HG02943 (cell line): ENCODE measurements around the gene FAM81A.
"Not testable (repeated sequence)": the region's sequence is repeated elsewhere in the genome, so short reads cannot be mapped to it uniquely, and the experiment has no call there.

Source experiments
- ATAC-seq: cut with Tn5 transposase; IDR thresholded peaks from one replicate; pipeline ENCODE4 v1.9.1; 2021; ENCODE audit warnings: mild to moderate bottlenecking, low read depth, moderate library complexity; ENCODE audit not compliant: unreplicated experiment

FAM81A gene

DNA sequence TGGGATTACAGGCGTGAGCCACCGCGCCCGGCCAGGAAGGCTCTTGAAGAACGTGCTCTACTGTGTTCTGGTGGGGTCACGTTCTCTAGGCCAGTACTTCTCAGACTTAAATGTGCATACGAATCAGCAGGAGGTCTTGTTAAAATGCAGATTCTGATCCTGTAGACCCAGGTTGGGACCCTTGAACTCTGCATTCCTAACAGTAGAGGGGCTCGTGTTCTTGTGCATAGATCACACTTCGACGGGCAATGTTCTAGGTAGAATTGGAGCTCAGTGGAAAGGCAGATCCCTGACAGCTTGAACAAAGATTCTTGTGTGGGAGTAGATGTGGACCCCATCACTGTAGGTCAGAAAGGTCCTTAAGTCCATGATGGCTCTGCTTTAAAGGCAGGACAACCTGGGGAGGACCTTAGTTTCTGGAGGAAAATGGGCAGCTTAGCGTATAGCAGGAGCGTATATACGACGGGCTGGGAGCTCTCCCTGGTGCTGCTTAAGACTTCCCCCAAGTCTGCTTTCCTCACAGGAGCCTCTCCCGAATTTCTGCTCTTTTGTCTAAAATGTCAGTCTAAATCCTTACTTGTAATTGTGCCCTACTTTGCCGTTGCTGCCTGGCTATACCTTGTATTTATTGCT, 16.9 kb upstream of the FAM81A start:
- ATAC-seq, result no peak

DNA sequence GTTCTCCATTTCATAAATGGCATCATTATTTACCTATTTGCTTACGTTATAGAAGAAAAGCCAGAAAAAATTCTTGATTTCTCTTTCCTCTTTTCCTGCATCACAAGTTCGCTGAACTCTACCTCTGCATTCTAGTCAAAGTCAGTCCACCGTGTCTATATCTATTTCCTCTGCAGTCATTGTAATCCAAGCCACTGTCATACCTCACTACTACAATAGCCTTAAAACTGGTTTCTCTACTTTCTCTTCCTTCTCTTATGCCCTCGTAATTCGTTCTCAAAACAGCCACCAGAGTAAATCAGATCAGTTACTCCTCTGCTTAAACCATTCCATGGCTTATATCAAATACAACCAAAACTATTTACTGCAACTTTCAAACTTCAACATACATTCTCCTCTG, 13.4 kb upstream of the FAM81A start:
- no peak for ATAC-seq

DNA sequence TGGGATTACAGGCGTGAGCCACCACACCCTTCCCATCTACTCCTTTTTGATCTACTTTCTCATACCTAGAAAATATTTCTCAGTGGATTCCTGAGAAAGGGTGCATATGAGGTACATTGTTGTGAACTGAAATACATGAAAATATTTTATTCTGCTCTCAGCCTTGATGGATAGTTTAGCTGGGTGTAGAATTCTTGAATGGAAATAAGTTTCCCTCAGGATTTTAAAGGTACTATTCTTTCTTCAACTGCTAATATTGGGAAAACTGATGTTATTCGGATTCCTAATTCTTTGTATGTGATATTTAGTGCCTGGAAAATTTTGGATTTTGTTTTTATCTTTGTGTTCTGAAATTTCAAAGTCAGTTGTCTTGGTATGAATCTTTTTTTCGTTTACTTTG, 9.1 kb upstream of the FAM81A start:
- ATAC-seq, result not testable (repeated sequence)

DNA sequence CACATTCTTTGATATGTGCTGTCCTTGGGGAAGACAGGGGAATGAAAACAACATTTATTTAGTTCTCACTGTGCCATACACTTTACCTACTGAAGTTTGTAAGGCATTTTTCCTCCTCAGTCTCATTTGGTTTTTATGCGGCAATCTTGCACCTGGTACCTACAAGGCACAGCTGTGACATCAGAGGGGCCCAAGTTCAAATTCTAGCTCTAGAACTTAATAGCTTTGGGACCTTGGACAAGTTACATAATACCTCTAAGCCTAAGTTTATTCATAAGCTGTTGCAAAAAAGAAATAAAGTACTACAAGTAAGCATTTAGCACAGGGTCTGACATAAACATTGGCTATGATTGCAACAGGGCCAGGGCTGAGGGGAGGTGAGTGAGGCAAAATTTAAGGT, 5.6 kb upstream of the FAM81A start:
- no peak for ATAC-seq

DNA sequence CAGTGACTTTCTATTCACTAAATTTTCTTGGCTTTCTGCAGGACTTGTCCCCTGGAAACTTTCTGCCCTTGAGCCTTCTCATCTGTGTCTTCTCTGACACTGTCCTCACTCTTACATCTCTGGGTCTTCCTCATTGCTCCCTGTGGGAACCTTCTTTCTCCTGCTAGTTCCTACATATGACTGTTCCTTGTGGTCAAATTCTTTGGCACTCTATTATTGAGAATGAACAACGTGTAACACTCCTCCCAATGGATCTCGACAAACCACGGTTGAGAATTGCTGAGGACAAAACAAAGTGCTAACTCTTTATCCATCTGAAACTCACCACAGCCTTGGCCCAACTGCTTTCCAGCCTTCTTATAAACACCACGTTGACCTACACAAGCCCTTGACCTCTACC, 3.5 kb upstream of the FAM81A start:
- no peak for ATAC-seq

DNA sequence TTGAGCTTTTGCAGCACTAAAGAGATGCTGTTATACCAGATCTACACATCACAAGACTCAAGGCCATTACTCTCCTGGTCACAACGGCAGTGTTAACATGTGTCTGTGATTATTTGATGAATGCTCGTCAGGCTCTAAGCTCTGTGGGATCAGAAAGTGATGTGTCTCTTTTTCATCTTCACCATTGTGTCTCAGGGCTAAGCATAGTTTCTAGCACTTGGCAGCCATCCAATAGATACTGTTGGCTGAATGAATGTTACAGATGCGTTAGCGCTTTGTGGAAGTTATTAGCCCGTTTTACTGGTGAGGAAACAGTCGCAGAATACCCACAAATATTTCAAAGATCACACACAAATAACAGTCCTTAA, 1.2 kb upstream of the FAM81A start:
- no peak for ATAC-seq

DNA sequence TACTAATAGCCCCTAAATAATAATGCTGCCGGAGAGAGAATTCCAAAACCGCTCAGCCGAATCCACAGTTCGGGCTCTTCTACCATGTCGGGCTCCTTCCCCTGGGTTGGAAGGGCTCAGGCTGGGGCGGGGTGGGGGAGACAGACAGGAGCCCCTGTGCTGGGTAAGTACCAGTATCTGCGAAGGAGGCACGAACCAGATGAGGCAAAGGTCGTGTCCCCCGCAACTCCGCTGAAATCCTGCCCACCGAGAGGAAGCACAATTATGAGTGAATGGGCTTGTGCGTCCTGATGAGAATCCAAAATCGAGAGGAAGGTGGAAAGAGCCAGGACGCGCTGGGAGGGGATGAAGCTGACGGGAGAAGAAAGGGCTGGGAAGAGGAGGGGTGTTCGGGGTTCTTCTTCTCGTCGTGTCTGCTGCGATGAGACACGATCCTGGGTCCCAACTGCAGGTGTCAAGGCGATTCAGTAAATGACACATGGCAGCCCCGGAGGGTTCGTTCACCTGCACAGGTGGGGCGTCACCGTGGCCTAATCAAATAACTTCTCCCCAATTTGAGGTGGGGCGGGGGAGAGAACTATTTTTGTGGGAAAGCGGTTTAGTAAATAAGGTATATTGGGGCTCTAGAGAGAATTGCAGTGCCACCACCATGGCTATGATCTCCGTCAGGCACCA, 707 bp upstream of the FAM81A start:
- ATAC-seq, result no peak

DNA sequence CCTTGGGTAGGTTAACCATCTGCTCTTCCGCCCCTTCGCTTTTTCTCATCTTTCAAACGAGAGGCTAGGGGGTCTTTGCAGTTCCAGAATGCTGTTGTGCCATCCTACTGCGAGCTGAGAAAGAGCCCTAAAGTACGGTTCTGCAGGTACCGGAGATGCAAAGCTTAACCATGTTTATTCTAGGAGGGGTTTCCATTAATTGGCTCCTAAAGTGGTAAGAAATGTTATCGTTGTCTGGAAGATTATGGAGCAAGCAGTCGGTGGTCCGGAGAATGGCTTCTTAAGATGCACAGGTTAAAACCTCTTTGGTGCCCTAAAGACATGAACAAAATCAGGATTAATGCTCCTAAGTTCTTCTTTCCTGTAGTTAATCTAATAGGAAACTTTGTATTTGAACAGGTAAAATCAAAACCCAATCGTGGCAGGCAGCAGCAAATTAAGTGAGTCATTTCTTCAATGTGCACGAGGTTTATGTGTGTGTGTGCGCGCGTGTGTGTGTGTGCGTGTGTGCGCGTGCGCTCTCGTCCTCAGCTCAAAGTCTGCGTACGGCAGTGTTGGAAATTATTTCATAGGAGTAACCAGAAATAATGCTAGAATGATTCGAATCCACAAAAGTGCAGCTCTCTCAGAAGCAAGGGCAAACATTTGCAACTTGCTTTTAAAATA, 772 bp downstream of the FAM81A start:
- no peak for ATAC-seq

DNA sequence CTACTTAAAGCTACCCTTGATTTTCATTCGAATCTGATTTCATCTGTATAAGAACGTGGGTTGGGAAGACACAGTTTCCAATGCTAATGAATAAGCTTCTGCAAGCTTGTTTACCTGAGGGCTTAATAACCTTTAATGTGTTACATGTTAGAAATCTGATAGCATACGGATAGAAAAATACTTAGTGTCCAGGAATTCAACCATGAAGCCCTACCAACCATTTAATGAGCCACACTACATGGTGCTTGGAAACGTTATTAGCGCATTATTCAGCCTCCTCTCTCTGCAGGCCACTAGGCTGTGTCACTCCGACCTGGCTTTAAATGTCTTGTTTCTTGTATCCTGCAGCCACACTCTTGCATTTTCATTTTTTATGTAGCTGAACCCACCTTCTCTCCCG, 1.6 kb downstream of the FAM81A start:
- ATAC-seq, result no peak

DNA sequence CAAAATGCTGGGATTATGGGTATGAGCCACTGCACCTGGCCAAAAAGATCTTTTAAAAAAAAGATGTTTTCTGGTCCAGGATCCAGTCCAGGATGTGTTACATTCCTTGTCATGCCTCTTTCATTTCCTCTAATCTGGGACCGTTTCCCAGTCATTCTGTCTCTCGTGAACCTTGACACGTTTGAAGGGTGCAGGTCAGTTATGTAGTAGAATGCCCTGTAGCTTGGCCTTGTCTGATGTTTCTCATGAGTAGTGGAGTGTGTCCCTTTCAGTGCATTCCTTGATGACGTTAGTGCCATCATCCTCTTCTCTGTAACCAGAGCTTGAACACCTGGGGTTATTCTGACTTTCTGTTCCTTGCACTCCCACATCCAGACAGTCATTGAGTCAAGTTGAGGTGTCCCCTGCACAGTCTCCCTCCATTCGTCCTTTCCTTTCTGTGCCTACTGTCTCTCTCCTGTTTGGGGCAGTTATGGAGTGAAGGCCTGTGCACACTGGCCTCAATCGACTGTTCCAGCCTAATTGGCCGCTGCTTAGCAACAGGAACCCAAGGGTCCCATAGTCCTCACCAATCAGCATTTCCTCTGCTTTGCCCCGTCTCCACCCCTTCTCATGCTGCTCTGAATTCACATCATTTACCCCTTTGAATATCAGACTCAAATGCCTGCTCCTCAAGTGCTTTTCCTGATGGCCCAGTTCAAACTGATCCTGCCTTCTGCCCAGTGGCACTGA, 5.5 kb downstream of the FAM81A start:
- no peak for ATAC-seq

DNA sequence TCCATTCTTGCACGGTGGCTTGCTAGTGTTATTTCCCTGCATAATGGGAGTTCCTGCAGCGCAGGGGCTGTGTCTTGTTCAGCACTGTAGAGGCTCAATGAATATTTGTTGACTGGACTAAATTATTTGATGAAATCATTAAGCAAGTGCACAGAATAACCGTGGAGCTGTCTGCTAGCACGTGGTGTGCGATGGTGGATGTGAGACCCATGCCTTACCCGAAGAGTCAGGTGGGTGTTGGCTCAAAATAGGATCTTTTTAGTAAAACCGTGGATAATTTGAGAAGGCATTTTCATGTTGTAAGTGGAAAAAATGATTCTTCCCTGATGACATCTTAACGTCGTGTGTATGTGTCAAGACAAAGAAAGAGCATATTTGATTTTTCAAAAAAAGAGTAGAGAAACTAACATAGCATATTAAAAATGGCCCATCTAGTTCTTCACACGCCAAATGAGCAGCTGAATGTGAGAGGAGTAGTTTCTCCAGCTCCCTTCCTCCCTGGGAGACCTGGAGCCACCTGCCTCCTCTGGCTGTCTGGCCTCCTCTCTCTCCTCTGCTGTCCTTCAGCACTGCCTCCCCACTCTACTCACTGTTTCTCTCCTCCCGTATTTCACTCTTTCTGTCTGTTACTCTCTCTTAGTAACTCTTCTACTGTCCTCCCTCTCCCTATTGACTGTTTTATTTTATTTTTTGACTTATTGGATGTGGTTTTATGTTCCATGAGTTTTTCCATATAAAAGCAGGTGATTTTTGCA, 6.3 kb downstream of the FAM81A start:
- no peak for ATAC-seq

DNA sequence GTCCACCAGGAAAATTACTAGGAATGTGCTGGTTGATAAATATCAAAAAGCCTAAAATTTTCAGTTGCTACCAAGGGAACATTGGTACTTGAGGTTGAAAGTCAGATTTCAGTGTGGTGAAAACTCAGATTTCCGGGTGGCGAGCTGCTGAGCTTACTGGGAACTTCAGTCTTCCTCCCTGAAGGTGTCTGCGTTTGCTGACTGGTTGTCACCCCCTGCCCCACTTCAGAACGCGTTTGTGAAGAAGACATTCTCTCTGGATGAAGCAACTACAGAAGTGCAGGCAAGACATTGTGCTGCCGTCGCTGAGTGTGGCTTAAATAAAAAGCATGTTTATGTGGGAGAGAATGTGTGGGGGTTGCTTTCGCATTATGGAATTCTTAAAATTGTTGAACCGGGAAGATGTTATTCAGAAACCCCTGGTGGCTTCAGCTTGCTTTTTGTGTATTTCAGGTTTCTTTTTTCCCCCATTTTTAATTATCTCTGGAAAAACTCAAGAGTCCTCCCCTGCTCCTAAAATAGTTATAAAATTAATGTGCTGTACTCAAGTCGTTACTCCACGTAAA, 7.1 kb downstream of the FAM81A start:
- ATAC-seq, result no peak

DNA sequence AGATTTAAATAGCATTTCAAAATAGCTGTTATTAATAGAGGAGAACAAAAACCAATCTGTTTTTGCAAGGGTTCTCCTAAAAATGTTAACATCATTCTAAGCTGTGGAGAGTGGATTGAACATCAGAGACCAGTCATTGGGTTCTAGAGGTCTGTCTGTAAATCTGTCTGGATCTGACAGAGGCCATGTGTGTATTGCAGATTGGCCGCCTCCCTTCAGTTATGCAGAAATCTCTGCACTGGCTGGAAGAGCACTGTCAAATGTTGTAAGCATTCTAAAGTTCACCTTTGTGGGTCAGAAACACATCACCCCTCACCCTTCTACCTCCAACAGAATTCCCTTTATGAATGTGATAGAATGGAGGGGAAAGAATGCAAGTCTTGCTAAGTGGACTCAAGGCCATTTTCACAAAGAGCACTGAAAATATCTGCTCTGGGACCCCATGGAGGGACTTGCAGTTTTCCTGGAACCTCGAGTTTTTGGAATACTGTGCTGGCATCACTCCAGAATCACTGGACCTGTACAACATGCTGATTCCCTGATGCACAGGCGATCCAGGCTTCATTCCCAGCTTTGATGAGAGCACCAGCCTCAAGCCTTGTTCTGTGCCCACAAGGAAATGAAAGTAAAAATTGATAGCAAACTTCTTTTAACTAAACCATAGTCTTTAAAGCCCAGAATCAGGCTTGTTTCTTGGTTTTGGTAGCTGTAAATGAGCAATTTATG, 8.4 kb downstream of the FAM81A start:
- no peak for ATAC-seq

DNA sequence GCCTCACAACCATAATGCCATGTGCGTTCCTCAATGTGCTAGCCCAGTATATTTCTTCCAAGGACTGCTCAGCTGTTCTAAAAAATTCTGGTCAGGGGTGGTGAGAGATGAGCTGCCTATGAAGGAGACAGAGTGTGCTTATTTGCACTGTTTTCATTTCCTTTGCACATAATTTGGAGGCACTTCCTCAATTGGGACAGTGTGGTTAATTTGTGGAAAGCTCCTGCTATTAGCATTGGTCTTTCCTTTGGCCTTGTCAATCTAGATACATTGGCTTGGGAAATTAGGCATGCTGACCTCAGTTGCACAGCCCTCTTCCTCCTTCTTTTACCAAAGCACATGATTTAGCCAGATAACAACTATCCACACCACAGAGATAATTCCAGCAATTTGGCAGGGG, 9.4 kb downstream of the FAM81A start:
- no peak for ATAC-seq

DNA sequence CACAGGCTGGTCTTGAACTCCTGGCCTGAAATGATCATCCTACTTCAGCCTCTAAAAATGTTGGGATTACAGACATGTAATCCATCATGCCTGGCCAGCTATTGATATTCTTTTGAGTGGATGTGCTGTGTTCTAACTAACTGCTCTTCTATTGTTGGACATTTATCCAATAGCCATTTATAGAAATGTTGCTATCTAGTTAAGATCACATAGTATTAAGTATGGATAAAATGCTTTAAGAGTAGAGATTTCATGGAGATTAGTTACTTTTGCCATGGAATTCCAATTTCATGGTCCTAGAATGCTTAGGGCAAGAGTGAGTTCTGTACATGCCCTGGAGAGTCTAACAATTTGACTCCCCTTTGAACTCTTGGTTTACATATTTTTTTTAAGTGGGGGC, 10.9 kb downstream of the FAM81A start:
- no peak for ATAC-seq

DNA sequence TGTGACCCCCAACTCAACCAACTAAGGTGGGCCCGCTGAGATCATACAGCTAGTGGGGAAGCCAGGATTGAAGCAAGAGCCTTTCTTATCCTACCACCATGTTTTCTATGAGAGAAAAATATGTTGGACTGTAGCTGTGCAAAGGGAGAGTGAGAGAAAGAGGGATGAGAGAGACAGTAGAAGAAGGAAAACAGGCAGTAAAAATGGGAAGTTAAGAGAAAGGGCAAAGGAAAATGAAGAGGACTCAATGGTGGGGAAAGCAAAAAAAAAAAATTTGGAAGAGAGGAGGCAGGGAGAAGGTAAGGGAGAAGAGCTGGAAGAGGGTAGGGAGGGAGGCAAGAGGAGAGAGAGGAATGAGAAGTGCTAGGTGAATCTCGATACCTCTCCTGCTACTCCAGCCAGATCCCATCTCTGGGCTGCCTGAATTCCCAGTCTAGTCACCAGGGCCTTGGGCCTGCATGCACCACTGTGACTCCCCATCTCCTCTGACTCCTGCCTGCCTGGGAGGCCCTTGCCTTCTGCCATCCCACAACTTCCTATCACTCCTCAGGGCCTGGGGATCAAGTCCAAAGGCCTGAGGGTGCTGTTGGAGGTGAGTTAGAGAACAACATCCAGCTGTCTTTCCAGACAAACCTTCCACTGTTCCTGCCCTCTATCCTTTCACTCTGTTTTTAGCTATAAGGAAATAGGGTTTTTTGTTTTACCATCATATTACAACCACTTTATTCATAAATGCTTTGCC, 15.7 kb downstream of the FAM81A start:
- no peak for ATAC-seq

DNA sequence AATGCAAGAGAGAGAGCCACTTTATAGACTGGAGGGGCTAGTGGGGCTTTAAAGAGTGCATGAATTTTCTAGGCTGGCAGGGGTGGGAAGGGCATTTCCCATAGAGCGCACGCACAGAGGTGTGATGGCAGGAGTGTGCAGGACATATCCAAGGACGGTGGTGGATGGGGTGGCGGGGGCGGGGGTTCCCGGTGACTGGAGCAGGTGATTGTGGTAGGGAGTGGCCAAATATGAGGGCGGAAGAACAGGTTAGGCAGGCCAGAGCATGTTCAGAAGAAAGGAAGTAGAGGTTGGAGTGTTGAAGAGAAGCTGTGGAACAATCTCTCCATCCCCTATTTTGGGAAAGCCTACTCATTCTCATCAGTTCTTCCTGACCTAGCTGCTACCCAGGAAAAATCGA, 18.1 kb downstream of the FAM81A start:
- no peak for ATAC-seq

DNA sequence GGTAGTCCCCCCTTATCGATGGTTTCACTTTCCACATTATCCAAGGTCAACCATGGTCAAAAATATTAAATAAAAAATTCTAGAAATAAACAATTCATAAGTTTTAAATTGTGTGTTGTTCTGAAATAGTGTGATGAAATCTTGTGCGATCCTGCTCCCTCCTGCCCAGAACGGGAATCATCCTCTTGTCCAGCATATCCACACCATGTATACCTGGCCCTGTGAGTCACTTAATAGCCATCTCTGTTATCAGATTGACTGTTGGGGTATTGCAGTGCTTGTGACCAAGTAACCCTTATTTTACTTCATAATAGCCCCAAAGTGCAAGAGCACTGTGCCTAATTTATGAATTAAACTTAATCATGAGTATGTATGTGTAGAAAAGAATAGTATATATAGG, 19.1 kb downstream of the FAM81A start:
- ATAC-seq, result no peak

DNA sequence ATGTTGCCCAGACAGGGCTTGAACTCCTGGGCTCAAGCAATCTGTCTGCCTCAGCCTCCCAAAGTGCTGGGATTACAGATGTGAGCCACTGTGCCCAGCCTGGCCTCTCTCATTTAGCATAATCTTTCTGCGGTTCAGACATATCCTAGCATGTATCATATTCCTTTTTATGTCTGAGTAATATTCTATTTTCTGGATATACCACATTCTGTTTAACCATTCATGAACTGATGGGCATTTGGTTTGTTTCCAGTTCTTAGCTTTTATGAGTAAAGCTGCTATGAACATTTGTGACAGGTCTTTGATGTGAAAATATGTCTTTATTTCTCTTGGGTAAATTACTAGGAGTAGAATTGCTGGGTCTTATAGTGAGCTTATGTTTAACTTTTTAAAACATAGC, 23.5 kb downstream of the FAM81A start:
- ATAC-seq, result no peak
